ENCODE measurements around the gene LRTM2. TPM values are rescaled to one million over a fixed set of nuclear protein-coding genes. Genes with fewer than 3 reads are reported as not detected.
A peak's percentile ranks its signal among the peaks of the same experiment; 100 is the strongest.

The LRTM2 gene
- total and polyA plus RNA-seq, 11 donors = not detected

DNA sequence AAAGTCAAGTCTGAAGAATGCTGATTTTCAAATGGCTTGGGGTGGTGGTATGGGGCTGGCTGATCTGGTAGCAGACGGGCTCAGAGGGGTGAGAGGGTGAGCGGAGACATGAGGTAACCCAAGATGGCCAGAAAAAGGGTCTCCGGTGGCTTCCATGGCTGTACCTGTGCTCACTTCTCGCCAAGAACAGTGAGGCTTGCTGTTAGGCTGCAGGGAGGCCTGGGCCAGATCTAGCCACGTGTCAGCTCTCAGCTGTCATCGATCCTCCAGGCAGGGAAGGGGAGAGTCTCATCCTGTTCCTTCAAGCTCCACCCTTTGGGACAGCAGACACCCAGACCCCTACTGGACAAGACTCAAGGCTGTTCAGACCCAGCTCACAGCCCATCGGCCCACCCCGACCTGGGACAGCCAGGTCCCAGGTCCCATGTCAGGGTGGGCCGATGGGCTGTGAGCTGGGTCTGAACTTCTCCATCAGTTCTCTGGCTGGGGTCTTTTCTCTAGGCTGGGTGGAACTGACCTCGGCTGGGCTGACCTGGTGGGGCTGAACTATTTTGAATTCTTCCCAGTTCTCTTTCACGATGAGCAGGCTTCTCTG, 9.0 kb downstream of the LRTM2 start:
- DNase-seq = peak in 2 of 5 donors; percentile 10 to 32

DNA sequence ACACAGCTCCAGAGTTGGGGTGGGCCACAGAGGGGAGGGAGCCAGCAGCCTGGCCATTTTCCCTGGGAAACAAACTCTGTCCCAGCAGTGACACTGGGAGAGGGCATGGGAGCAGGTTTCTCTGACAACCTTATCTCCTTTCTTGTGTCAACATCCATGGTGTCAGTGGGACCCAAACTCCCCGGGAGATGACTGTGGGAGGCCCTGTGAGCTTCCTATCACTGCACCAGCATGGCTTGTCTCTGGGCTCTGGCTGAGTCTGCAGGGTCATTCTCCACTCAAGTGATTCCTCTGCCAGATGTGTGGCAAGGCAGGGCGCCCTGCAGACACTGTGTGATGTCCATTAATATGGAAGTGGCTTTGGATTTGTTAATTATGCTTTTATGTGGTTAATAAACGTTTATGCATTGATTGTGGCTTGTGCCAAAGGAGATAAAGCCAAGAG, 10.1 kb downstream of the LRTM2 start:
- H3K9me3 ChIP-seq = no peaks in the 10 kb centered on the region
- no peak for TF ChIP-seq POLR2A (IDR thresholded peaks at IDR 0.05)
- TF ChIP-seq, protein P1, sequence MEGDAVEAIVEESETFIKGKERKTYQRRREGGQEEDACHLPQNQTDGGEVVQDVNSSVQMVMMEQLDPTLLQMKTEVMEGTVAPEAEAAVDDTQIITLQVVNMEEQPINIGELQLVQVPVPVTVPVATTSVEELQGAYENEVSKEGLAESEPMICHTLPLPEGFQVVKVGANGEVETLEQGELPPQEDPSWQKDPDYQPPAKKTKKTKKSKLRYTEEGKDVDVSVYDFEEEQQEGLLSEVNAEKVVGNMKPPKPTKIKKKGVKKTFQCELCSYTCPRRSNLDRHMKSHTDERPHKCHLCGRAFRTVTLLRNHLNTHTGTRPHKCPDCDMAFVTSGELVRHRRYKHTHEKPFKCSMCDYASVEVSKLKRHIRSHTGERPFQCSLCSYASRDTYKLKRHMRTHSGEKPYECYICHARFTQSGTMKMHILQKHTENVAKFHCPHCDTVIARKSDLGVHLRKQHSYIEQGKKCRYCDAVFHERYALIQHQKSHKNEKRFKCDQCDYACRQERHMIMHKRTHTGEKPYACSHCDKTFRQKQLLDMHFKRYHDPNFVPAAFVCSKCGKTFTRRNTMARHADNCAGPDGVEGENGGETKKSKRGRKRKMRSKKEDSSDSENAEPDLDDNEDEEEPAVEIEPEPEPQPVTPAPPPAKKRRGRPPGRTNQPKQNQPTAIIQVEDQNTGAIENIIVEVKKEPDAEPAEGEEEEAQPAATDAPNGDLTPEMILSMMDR (IDR thresholded peaks at IDR 0.05) = no peak
- DNase-seq (peak in 1 of 5 donors; percentile 37), ATAC-seq (no peak)
- WGBS, 4 donors = 18 to 41% (median 29%) methylated on average over 2 to 3 of the region's 3 CpGs
- peaks cover 0 to 63% (median 15%) of the 10 kb centered on the region in 9 donors for H3K27me3 ChIP-seq
- H3K27ac ChIP-seq = no peak overlapping the region
- H3K4me3 ChIP-seq = no peak overlapping the region
- intact Hi-C loops (cut with DNase I) = no loop called here
- H3K4me1 ChIP-seq = peaks cover 0 to 3% (median 0%) of the 10 kb centered on the region in 12 donors
- H3K36me3 ChIP-seq = no peaks in the 10 kb centered on the region

More for the DNA sequence above, 9.0 kb downstream of the LRTM2 start:
- TF ChIP-seq, protein P1 (IDR thresholded peaks at IDR 0.05) = no peak
- TF ChIP-seq POLR2A (IDR thresholded peaks at IDR 0.05) = no peak
- 65 to 80% (median 71%) methylated on average over 8 to 11 of the region's 11 CpGs for WGBS, 4 donors
- no peak overlapping the region for H3K27ac ChIP-seq
- peaks cover 0 to 72% (median 15%) of the 10 kb centered on the region in 9 donors for H3K27me3 ChIP-seq
- H3K9me3 ChIP-seq = no peaks in the 10 kb centered on the region
- no peak for ATAC-seq
- H3K4me3 ChIP-seq = no peak overlapping the region
- intact Hi-C loops (cut with DNase I) = no loop called here
- H3K36me3 ChIP-seq = no peaks in the 10 kb centered on the region
- H3K4me1 ChIP-seq = peaks cover 0 to 3% (median 0%) of the 10 kb centered on the region in 12 donors

DNA sequence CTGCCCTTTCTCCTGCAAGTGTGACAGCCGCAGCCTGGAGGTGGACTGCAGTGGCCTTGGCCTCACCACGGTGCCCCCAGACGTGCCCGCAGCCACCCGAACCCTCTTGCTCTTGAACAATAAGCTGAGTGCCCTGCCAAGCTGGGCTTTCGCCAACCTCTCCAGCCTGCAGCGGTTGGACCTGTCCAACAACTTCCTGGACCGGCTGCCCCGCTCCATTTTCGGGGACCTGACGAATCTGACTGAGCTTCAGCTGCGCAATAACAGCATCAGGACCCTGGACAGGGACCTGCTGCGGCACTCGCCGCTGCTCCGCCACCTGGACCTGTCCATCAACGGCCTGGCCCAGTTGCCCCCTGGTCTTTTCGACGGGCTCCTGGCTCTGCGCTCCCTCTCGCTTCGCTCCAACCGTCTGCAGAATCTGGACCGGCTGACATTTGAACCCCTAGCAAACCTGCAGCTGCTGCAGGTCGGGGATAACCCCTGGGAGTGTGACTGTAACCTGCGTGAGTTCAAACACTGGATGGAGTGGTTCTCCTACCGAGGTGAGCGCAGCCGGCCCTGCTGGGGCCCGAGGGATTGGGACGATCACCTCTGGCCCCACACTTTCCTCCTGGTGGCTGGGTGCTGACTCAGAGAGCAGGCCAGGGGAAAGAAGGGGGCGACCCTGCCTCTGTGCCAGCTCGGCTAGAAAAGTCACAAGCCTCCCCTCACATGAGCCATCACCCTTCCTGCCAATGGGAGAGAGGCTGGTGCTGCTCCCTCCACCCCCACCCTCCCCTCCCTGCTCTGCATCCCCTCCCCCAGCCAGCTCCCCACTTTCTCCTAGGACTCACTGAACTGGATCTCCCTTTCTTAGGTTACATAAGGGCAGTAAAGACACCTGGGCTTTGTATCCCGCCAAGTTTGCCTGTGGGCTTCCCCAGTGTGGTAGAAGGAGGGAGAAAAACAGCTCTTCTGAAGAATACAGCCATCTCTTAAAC, 10.9 kb downstream of the LRTM2 start:
- no peak overlapping the region for H3K4me3 ChIP-seq
- 8 to 11% (median 10%) methylated on average over 23 to 34 of the region's 34 CpGs for WGBS, 4 donors
- ATAC-seq (peak; percentile 70 to 89 (median 78)), DNase-seq (peak; percentile 58 to 74 (median 63))
- intact Hi-C loops (cut with DNase I) = no loop called here
- H3K36me3 ChIP-seq = no peaks in the 10 kb centered on the region
- H3K9me3 ChIP-seq = no peaks in the 10 kb centered on the region
- no peak overlapping the region for H3K27ac ChIP-seq
- TF ChIP-seq, protein P1 (IDR thresholded peaks at IDR 0.05) = no peak
- TF ChIP-seq POLR2A (IDR thresholded peaks at IDR 0.05) = no peak
- peaks cover 0 to 3% (median 0%) of the 10 kb centered on the region in 12 donors for H3K4me1 ChIP-seq
- peaks cover 0 to 55% (median 15%) of the 10 kb centered on the region in 9 donors for H3K27me3 ChIP-seq
